Activated T-helper 17 cell treated with anti-CD3 and anti-CD28 coated beads, Interleukin-2, amount 50 U/mL, for 72 hours (primary cell): ENCODE measurements around the gene IL9. TPM values are rescaled to one million over a fixed set of nuclear protein-coding genes. Genes with fewer than 3 reads are reported as not detected.

Source experiments
- ATAC-seq: fragments of 150-1000 bp; cut with Tn5 transposase; replicated peaks from 2 replicates; pipeline ENCODE4 v1.10.0; 2021; ENCODE audit warnings: mild to moderate bottlenecking, moderate library complexity
- H3K27ac Mint-ChIP-seq: one replicate; pipeline ENCODE4 v1.8.0; 2022; ENCODE audit warnings: mixed read lengths
- H3K27me3 Mint-ChIP-seq: one replicate; pipeline ENCODE4 v1.8.0; 2022; ENCODE audit warnings: mixed read lengths
- H3K36me3 Mint-ChIP-seq: one replicate; pipeline ENCODE4 v1.8.0; 2022; ENCODE audit warnings: low read depth, mild to moderate bottlenecking, mixed read lengths
- H3K4me1 Mint-ChIP-seq: one replicate; pipeline ENCODE4 v1.8.0; 2022; ENCODE audit warnings: mixed read lengths
- H3K4me3 Mint-ChIP-seq: one replicate; pipeline ENCODE4 v1.8.0; 2022; ENCODE audit warnings: mild to moderate bottlenecking, mixed read lengths
- H3K9me3 Mint-ChIP-seq: one replicate; pipeline ENCODE4 v1.8.0; 2022; ENCODE audit warnings: mixed read lengths
- total RNA-seq, 2 donors: library from RNA; stranded (reverse); gene quantifications; one replicate each; pipeline ENCODE4 v1.2.3, GENCODE V29; 2022

IL9 gene
- total RNA-seq, result 10 to 100 TPM; 10.2 to 29.3 TPM

DNA sequence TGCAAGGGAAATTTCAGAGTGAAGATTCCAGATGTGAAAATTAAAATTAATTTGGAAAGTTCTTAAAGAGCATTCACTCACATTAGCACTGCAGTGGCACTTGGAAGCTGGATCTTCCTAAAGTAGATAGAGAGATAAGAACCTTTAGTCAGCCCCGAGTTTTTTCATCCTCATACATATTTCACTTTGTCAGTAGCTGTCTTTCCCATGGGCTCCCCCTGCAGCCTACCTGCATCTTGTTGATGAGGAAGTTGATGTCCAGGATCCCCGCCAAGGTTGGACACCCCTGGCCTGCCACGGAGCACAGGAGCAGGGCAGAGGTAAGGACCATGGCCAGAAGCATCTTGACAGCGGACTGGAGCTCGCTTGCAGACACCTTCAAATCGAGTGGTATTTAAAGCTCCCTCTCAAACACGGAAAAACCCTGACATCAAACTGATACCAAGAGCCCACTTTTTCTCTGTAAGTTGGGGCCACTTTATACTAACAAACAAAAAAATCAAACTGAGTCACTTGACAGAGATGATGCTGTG, at the start of gene IL9:
Gene IL9 (minus strand): TSS at position 368 of the 533 bp plus-strand sequence. CDS start 25 bp downstream, at position 343.
- Mint-ChIP-seq H3K9me3 (peaks cover 3% of the 10 kb centered on the region), H3K27me3 (peaks cover 50% of the 10 kb centered on the region)
- ATAC-seq, result no peak

GRCh38 chr5:135944967-135945560, 49.4 kb upstream of the IL9 start:
- Mint-ChIP-seq H3K27ac (no peak overlapping the region), H3K9me3 (no peaks in the 10 kb centered on the region), H3K27me3 (peaks cover 20% of the 10 kb centered on the region), H3K4me1 (no peaks in the 10 kb centered on the region), H3K4me3 (no peak overlapping the region), H3K36me3 (no peaks in the 10 kb centered on the region)
- no peak for ATAC-seq

More for the DNA sequence above, at the start of gene IL9:
- no peak within 1 kb of the TSS for H3K27ac Mint-ChIP-seq
- no peaks in the 10 kb centered on the region for H3K36me3 Mint-ChIP-seq
- H3K4me1 Mint-ChIP-seq, result peaks cover 22% of the 10 kb centered on the region
- no peak within 1 kb of the TSS for H3K4me3 Mint-ChIP-seq

- peaks cover 19% of the 10 kb centered on the region for H3K27me3 Mint-ChIP-seq
- ATAC-seq, result no peak
- no peaks in the 10 kb centered on the region for H3K36me3 Mint-ChIP-seq
- H3K4me1 Mint-ChIP-seq, result no peaks in the 10 kb centered on the region
- no peak overlapping the region for H3K27ac Mint-ChIP-seq
- no peak overlapping the region for H3K4me3 Mint-ChIP-seq
- H3K9me3 Mint-ChIP-seq, result no peaks in the 10 kb centered on the region
Measured at GRCh38 chr5:135944564-135944963, 48.9 kb upstream of the IL9 start.

- Mint-ChIP-seq H3K4me1 (no peaks in the 10 kb centered on the region), H3K36me3 (no peaks in the 10 kb centered on the region), H3K4me3 (no peak overlapping the region), H3K9me3 (no peaks in the 10 kb centered on the region), H3K27me3 (peaks cover 27% of the 10 kb centered on the region), H3K27ac (no peak overlapping the region)
- no peak for ATAC-seq
Measured at GRCh38 chr5:135942202-135942771, 46.6 kb upstream of the IL9 start.

DNA sequence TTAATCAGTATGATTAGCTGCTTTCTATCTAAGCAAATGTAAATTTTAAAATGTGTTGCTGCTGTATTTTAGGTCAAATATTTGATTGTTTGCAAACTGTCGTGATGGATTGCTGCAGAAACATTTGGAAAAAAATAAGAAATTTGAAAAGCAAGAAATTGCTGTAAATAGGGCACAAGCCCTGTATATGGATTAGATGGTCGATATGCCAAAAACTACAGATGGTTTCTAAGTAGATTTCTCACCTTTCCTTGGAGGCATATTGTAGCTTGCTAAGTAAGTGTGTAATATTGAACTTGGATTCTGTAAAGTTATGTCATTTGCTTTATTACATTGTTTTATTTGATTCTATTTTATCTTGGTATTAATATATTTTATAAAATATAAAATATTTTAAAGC, 46.1 kb upstream of the IL9 start:
- no peak for ATAC-seq
- Mint-ChIP-seq H3K27me3 (peaks cover 27% of the 10 kb centered on the region), H3K9me3 (no peaks in the 10 kb centered on the region), H3K4me1 (no peaks in the 10 kb centered on the region), H3K27ac (no peak overlapping the region), H3K36me3 (no peaks in the 10 kb centered on the region), H3K4me3 (no peak overlapping the region)

DNA sequence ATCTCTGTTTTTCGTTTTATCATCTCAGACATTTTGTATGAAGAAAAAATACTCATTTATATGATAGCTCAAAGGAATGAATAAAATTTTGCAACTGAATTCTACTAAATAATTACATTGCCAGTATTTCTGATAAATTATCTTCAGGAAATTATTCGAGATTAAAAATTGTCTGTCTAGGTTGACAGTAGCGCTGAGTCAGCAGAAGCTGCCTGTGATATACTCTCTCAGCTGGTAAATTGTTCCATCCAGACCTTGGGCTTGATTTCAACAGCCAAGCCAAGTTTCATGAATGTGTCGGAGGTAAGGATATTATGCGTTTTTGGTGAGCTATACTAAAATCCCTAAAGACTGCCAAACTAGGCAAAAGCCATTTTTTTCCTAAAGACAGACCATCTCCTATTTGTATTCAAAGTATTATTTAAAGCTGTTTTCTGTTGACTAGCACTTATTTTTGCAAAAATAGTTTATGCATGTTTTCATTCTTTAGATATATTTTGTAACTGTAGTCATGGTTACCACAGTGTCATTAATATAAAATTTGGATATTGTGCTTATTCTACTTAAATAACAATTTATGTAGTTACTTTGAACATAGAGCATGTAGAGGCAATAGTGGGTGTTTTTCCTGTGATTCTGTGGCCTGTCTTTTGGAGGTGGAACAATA, 41.7 kb upstream of the IL9 start:
- H3K36me3 Mint-ChIP-seq, result no peaks in the 10 kb centered on the region

DNA sequence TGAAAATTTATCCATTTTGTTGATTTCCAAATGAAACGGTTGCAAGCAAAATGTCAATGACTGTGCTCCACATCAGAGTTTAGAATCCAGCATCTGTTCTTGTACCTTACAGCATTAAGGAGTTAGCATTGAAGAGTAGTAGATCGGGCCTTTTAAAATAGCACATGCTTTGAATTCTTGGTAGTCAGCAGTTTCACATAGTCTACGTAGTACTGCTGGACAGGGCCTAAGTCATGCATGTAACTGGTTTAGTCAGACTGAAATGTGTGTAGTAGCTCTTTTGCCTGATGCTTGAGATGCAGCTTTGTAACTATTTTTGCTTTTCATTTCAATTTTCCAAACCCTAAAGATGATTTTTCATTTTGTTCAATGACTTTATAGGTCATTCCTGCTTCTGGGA, 39.3 kb upstream of the IL9 start:
- peaks cover 30% of the 10 kb centered on the region for H3K27me3 Mint-ChIP-seq
- no peaks in the 10 kb centered on the region for H3K36me3 Mint-ChIP-seq
- no peak for ATAC-seq
- no peaks in the 10 kb centered on the region for H3K9me3 Mint-ChIP-seq
- H3K4me1 Mint-ChIP-seq, result no peaks in the 10 kb centered on the region
- H3K27ac Mint-ChIP-seq, result no peak overlapping the region
- H3K4me3 Mint-ChIP-seq, result no peak overlapping the region

More for the DNA sequence above, 41.7 kb upstream of the IL9 start:
- ATAC-seq, result no peak
- Mint-ChIP-seq H3K27me3 (peaks cover 22% of the 10 kb centered on the region), H3K4me3 (no peak overlapping the region), H3K27ac (no peak overlapping the region), H3K9me3 (no peaks in the 10 kb centered on the region), H3K4me1 (no peaks in the 10 kb centered on the region)

- no peaks in the 10 kb centered on the region for H3K4me1 Mint-ChIP-seq
- H3K27ac Mint-ChIP-seq, result no peak overlapping the region
- no peak for ATAC-seq
- H3K9me3 Mint-ChIP-seq, result peaks cover 4% of the 10 kb centered on the region
- H3K4me3 Mint-ChIP-seq, result peak overlapping the region; percentile 26
- no peaks in the 10 kb centered on the region for H3K36me3 Mint-ChIP-seq
- peaks cover 44% of the 10 kb centered on the region for H3K27me3 Mint-ChIP-seq
Measured at GRCh38 chr5:135930949-135931295, 35.3 kb upstream of the IL9 start.

DNA sequence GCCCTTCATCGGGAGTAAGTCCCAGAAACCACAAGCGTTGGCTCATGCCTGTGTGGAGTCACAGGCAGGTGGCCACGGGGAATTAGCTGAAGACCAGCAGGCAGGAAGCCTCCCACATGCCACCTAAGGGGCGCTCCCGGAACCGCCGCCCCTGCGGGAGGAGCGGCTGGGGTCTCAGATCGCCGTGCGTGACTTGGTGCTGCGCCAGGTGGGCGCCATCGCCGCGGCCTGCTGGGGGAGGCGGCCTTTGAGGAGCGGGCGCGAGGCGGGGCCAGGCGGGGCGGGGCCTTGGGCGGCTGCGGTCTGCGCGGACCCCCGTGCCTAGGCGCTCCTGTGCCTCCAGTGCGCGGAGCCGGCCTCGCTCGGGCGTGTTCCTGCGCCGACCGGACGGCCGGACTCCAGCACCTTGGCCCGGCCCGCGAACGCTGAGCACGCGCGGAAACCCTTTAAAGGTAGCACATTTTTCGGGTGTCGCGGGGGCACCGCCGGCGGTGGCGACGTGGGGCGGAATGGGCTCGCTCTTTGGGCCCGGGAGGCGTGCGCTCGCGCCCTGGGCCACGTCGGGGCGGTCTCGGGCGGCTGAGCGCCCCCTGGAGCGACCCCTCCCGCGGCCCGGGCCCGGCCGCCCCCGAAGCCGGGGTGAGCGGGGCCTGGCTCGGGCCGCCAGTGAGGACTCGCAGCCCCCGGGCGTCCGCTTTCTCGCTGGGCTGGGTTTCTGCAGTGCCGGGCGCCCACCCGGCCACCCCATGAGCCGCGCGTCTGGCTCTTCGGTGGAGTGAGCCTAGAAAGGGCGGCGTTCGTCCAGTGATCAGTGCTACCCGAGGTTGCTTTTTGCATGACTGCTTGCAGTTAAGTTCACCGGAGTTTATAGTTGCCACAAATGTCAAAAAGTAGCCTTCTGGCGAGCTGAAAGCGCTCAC, 34.6 kb upstream of the IL9 start:
- H3K36me3 Mint-ChIP-seq, result no peaks in the 10 kb centered on the region
- no peak for ATAC-seq
- peak overlapping the region; percentile 26 for H3K4me3 Mint-ChIP-seq
- no peak overlapping the region for H3K27ac Mint-ChIP-seq
- peaks cover 4% of the 10 kb centered on the region for H3K9me3 Mint-ChIP-seq
- H3K27me3 Mint-ChIP-seq, result peaks cover 45% of the 10 kb centered on the region
- H3K4me1 Mint-ChIP-seq, result no peaks in the 10 kb centered on the region

DNA sequence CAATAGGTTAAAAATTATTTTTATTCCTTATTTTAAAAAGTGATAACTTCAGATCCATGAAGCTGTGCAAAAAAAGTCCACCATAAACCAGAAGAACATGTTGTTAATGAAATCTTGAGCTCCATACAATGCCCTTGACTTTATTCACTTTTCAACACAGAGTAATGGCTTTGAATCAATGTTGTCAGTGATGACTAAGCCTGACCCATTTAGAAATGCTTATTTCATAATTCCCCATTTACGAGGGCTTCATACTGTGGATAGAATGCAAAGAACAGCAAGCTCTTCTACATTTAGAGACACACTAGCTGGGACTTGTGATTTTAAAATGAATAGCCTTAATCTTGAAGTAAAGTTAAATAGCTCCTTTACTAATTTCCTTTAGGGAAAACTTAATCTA, 25.7 kb upstream of the IL9 start:
- no peak overlapping the region for H3K4me3 Mint-ChIP-seq
- H3K27me3 Mint-ChIP-seq, result peaks cover 58% of the 10 kb centered on the region
- no peak for ATAC-seq
- H3K4me1 Mint-ChIP-seq, result no peaks in the 10 kb centered on the region
- no peak overlapping the region for H3K27ac Mint-ChIP-seq
- H3K36me3 Mint-ChIP-seq, result no peaks in the 10 kb centered on the region
- no peaks in the 10 kb centered on the region for H3K9me3 Mint-ChIP-seq

DNA sequence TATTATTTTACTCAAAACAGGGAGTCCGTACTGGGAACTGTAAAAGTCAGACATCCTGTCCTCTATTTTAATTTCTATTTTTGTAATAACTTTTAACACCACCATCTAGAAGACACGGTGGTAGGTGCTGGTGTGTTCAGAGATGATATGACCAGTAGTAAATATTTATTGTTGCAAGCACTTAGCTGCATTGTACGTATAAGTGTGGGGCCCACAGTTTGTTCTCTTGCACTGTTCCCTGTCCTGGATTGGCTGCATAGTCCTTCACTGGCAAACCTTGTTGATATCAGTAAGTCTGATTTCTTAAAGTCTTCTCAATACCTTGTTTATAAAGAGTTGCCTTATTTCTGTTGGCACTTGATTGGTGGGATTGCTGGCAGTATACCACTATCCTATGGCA, 24.6 kb upstream of the IL9 start:
- H3K27me3 Mint-ChIP-seq, result peaks cover 53% of the 10 kb centered on the region
- no peaks in the 10 kb centered on the region for H3K9me3 Mint-ChIP-seq
- H3K4me1 Mint-ChIP-seq, result no peaks in the 10 kb centered on the region
- no peak for ATAC-seq
- H3K27ac Mint-ChIP-seq, result no peak overlapping the region
- no peaks in the 10 kb centered on the region for H3K36me3 Mint-ChIP-seq
- no peak overlapping the region for H3K4me3 Mint-ChIP-seq

DNA sequence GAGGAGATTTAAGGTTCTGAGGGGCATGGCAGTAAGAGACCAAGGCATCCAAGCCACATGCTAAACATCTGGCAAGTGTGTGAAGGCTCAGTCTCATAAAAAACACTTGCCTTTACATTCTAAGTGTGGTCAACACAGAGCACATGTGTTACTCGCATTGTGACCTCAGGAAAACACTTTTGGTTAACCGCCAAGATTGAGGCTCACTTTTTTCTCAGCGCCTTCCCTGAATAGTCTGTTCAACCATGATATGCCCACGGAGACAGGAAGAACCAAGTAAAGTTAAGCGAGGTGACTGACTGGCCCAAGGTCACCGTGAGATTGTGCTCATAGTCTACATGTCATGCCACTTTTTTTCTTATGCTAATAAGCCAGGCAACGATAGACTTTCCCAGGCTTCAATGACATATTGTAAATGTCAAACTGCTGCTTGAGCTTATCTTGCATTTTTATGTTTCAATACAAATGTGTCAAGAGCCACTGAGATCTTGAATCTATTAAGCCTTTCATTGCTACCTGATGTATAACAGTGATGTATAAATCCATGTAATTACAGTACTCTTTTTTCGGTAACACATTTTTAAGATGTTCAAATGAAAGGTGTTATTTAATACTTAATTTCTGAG, 21.1 kb upstream of the IL9 start:
- ATAC-seq, result peak; percentile 36
- H3K27me3 Mint-ChIP-seq, result peaks cover 38% of the 10 kb centered on the region

DNA sequence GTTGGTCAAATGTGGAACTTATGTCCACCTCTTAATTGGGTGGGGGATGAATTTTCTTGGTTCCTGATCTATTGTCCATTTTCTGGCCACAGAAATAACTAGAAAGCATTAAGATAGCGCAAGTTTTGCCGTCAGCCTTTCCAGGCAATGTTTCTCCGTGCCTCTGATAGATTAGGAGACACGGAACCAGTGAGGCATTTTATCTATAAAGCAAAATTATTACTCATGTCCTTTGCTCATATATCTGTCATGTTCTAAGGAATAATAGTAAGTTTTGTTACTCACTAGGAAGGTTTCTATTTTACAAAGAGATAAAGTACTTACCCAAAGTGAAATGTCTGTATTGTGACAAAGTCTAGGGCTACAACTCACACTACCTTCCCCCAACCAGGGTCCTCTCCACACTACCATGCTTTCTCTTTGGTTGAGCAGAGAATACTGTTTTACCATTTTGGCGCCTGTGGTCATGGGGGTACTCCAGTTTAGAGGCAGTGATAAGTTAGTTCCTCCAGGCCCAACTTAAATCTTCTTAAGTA, 19.9 kb upstream of the IL9 start:
- H3K9me3 Mint-ChIP-seq, result no peaks in the 10 kb centered on the region
- H3K36me3 Mint-ChIP-seq, result no peaks in the 10 kb centered on the region
- peaks cover 40% of the 10 kb centered on the region for H3K27me3 Mint-ChIP-seq
- peaks cover 9% of the 10 kb centered on the region for H3K4me1 Mint-ChIP-seq
- no peak overlapping the region for H3K27ac Mint-ChIP-seq
- peak; percentile 53 for ATAC-seq
- peak overlapping the region; percentile 7 for H3K4me3 Mint-ChIP-seq

More for the DNA sequence above, 21.1 kb upstream of the IL9 start:
- Mint-ChIP-seq H3K27ac (no peak overlapping the region), H3K36me3 (no peaks in the 10 kb centered on the region), H3K9me3 (no peaks in the 10 kb centered on the region), H3K4me1 (peaks cover 9% of the 10 kb centered on the region), H3K4me3 (peak overlapping the region; percentile 7)
